Stomach (tissue), 4 donors: ENCODE measurements around the gene CREBL2.

Experiments used
- EP300 ChIP-seq: sonication (generic); formaldehyde crosslinking; IDR thresholded peaks from one replicate; pipeline ENCODE4 v1.6.1; 2017; ENCODE audit warnings: antibody characterized with exemption
- POLR2A ChIP-seq, 4 donors: fragments of 450-650 bp; IDR thresholded peaks; one replicate each; pipeline ENCODE4 v1.6.1; 2016; ENCODE audit warnings: antibody characterized with exemption in 4 of 4, control low read depth in 2 of 4, mild to moderate bottlenecking in 1 of 4, moderate library complexity in 1 of 4
- POLR2AphosphoS5 ChIP-seq, 3 donors: sonication (generic); formaldehyde crosslinking; IDR thresholded peaks; one replicate each; pipeline ENCODE4 v1.6.1; 2016; ENCODE audit warnings: antibody characterized with exemption in 3 of 3
- TF ChIP-seq, protein P1 (sequence below), 7 experiments: fragments of 450-650 bp in 4 of 7; fragments of 200-600 bp in 3 of 7; sonication (generic) in 3 of 7; IDR thresholded peaks; one replicate each; pipeline ENCODE4 v1.5.1; 2016 to 2019; ENCODE audit warnings: antibody characterized with exemption in 7 of 7, control low read depth in 2 of 7, mild to moderate bottlenecking in 1 of 7

DNA sequence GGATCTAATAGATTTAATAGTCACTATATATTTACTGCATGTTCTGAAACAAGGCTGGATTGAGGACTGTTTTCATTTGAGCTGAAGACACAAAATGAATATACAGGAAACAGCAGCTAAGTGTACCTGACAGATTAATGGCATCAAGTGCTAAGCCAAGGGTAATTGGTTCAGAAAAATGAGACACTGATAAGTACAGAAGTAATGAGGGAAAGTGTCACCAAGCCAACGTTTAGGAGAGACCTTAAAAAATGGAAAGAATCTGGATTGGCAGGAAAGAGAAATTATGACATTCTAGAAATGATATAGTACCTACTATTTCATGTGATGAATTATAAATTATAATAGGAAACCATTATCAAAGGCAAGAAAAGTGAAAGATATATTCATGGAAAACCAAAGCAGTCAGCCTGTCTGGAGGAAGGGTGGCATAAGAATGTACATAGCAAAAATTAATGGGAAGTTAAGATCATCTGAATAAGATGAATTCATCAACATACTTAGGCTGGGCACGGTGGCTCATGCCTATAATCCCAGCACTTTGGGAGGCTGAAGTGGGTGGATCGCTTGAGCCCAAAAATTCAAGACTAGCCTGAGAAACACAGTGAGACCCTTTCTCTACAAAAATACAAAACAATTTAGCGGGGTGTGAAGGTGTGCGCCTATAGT is 28.0 kb upstream of the CREBL2 start:
- TF ChIP-seq, protein P1, sequence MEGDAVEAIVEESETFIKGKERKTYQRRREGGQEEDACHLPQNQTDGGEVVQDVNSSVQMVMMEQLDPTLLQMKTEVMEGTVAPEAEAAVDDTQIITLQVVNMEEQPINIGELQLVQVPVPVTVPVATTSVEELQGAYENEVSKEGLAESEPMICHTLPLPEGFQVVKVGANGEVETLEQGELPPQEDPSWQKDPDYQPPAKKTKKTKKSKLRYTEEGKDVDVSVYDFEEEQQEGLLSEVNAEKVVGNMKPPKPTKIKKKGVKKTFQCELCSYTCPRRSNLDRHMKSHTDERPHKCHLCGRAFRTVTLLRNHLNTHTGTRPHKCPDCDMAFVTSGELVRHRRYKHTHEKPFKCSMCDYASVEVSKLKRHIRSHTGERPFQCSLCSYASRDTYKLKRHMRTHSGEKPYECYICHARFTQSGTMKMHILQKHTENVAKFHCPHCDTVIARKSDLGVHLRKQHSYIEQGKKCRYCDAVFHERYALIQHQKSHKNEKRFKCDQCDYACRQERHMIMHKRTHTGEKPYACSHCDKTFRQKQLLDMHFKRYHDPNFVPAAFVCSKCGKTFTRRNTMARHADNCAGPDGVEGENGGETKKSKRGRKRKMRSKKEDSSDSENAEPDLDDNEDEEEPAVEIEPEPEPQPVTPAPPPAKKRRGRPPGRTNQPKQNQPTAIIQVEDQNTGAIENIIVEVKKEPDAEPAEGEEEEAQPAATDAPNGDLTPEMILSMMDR (IDR thresholded peaks at IDR 0.05) = no peak
- no peak for TF ChIP-seq POLR2A (IDR thresholded peaks at IDR 0.05)
- TF ChIP-seq POLR2AphosphoS5 (IDR thresholded peaks at IDR 0.05) = no peak
- no peak for TF ChIP-seq EP300
